Parathyroid adenoma (tissue), 2 donors: Measurements from ENCODE around the gene PKD1.
"Not testable (repeated sequence)": the region's sequence is repeated elsewhere in the genome, so short reads cannot be mapped to it uniquely, and the experiment has no call there.

ENCODE experiments used
- H2AFZ ChIP-seq: fragments of 300-600 bp; sonication (generic); one replicate; pipeline ENCODE4 v1.7.0; 2017; ENCODE audit warnings: antibody characterized with exemption, mild to moderate bottlenecking
- H3K27ac ChIP-seq: fragments of 300-600 bp; sonication (generic); one replicate; pipeline ENCODE4 v1.7.0; 2017
- H3K27me3 ChIP-seq: fragments of 300-600 bp; sonication (generic); one replicate; pipeline ENCODE4 v1.7.0; 2017; ENCODE audit warnings: low read length; ENCODE audit not compliant: control insufficient read depth, insufficient read depth
- H3K36me3 ChIP-seq: fragments of 300-600 bp; sonication (generic); one replicate; pipeline ENCODE4 v1.7.0; 2017; ENCODE audit warnings: low read length; ENCODE audit not compliant: control insufficient read depth, insufficient read depth
- H3K4me1 ChIP-seq: fragments of 300-600 bp; sonication (generic); one replicate; pipeline ENCODE4 v1.7.0; 2017; ENCODE audit warnings: control low read depth
- H3K4me2 ChIP-seq: fragments of 300-600 bp; sonication (generic); one replicate; pipeline ENCODE4 v1.7.0; 2017; ENCODE audit warnings: low read length
- H3K4me3 ChIP-seq: fragments of 300-600 bp; sonication (generic); one replicate; pipeline ENCODE4 v1.7.0; 2017; ENCODE audit warnings: low read depth, low read length
- H3K79me2 ChIP-seq: fragments of 300-600 bp; sonication (generic); one replicate; pipeline ENCODE4 v1.7.0; 2017; ENCODE audit warnings: control low read depth
- H3K9ac ChIP-seq: fragments of 300-600 bp; sonication (generic); one replicate; pipeline ENCODE4 v1.7.0; 2017; ENCODE audit warnings: mild to moderate bottlenecking
- H3K9me3 ChIP-seq: fragments of 300-600 bp; sonication (generic); one replicate; pipeline ENCODE4 v1.7.0; 2017; ENCODE audit warnings: low read length; ENCODE audit not compliant: control insufficient read depth
- CTCF ChIP-seq: fragments of 300-600 bp; sonication (generic); IDR thresholded peaks from one replicate; pipeline ENCODE4 v1.7.0; 2017; ENCODE audit warnings: antibody characterized with exemption, mild to moderate bottlenecking
- donor health status: primary hyperparathyroidism.

The PKD1 gene

GRCh38 chr16:2145843-2146242, 10.1 kb upstream of the PKD1 start:
- Histone ChIP-seq H3K4me1 (peaks cover 10% of the 10 kb centered on the region), H3K79me2 (peaks cover 16% of the 10 kb centered on the region), H3K4me3 (no peak overlapping the region), H3K27ac (no peak overlapping the region), H3K9ac (no peak overlapping the region), H3K9me3 (no peaks in the 10 kb centered on the region), H3K27me3 (no peaks in the 10 kb centered on the region), H2AFZ (no peak overlapping the region), H3K36me3 (no peaks in the 10 kb centered on the region), H3K4me2 (no peak overlapping the region)
- no peak for TF ChIP-seq CTCF

GRCh38 chr16:2143878-2144485, 8.3 kb upstream of the PKD1 start:
- H2AFZ ChIP-seq: no peak overlapping the region
- H3K4me3 ChIP-seq: no peak overlapping the region
- peaks cover 5% of the 10 kb centered on the region for H3K4me1 ChIP-seq
- H3K79me2 ChIP-seq: peaks cover 2% of the 10 kb centered on the region
- no peaks in the 10 kb centered on the region for H3K9me3 ChIP-seq
- no peaks in the 10 kb centered on the region for H3K27me3 ChIP-seq
- H3K9ac ChIP-seq: no peak overlapping the region
- no peak overlapping the region for H3K27ac ChIP-seq
- TF ChIP-seq CTCF: no peak
- H3K36me3 ChIP-seq: no peaks in the 10 kb centered on the region
- H3K4me2 ChIP-seq: no peak overlapping the region

GRCh38 chr16:2142942-2143877, 7.5 kb upstream of the PKD1 start:
- H3K9ac ChIP-seq: no peak overlapping the region
- H3K4me1 ChIP-seq: peaks cover 5% of the 10 kb centered on the region
- H3K79me2 ChIP-seq: no peaks in the 10 kb centered on the region
- no peak overlapping the region for H3K27ac ChIP-seq
- TF ChIP-seq CTCF: no peak
- no peaks in the 10 kb centered on the region for H3K9me3 ChIP-seq
- H3K36me3 ChIP-seq: no peaks in the 10 kb centered on the region
- H3K27me3 ChIP-seq: no peaks in the 10 kb centered on the region
- H3K4me3 ChIP-seq: no peak overlapping the region
- no peak overlapping the region for H2AFZ ChIP-seq
- no peak overlapping the region for H3K4me2 ChIP-seq

GRCh38 chr16:2135071-2135470, 627 bp downstream of the PKD1 start:
- H3K4me3 ChIP-seq: peak overlapping the region; percentile 27
- not testable (repeated sequence) for H3K4me1 ChIP-seq, H3K27ac ChIP-seq, H2AFZ ChIP-seq, H3K36me3 ChIP-seq, H3K9me3 ChIP-seq, H3K27me3 ChIP-seq, H3K9ac ChIP-seq
- H3K4me2 ChIP-seq: peak overlapping the region; percentile 47
- H3K79me2 ChIP-seq: peaks cover 15% of the 10 kb centered on the region

- H3K9me3 ChIP-seq, H2AFZ ChIP-seq, H3K27me3 ChIP-seq, H3K27ac ChIP-seq, H3K4me3 ChIP-seq, H3K36me3 ChIP-seq, H3K9ac ChIP-seq, H3K4me2 ChIP-seq, H3K4me1 ChIP-seq: not testable (repeated sequence)
- H3K79me2 ChIP-seq: peaks cover 18% of the 10 kb centered on the region
These were observed 1.9 kb downstream of the PKD1 start for GRCh38 chr16:2133797-2134196.

GRCh38 chr16:2129890-2130447, 5.7 kb downstream of the PKD1 start:
- not testable (repeated sequence) for H3K9ac ChIP-seq, H3K27me3 ChIP-seq, H2AFZ ChIP-seq, H3K4me1 ChIP-seq, H3K4me2 ChIP-seq, H3K9me3 ChIP-seq, H3K36me3 ChIP-seq, H3K4me3 ChIP-seq, H3K27ac ChIP-seq
- peaks cover 40% of the 10 kb centered on the region for H3K79me2 ChIP-seq

- H3K79me2 ChIP-seq: peaks cover 43% of the 10 kb centered on the region
- H3K4me1 ChIP-seq, H3K27me3 ChIP-seq, H3K27ac ChIP-seq, H3K9me3 ChIP-seq, H3K4me3 ChIP-seq, H2AFZ ChIP-seq, H3K4me2 ChIP-seq, H3K9ac ChIP-seq, H3K36me3 ChIP-seq: not testable (repeated sequence)
These were observed 6.4 kb downstream of the PKD1 start for GRCh38 chr16:2129251-2129650.

GRCh38 chr16:2127630-2128280, 7.9 kb downstream of the PKD1 start:
- not testable (repeated sequence) for H3K4me1 ChIP-seq, H3K27ac ChIP-seq, H3K4me2 ChIP-seq, H3K4me3 ChIP-seq, H3K27me3 ChIP-seq, H3K9me3 ChIP-seq, H3K9ac ChIP-seq, H2AFZ ChIP-seq, H3K36me3 ChIP-seq
- peaks cover 41% of the 10 kb centered on the region for H3K79me2 ChIP-seq
